CMK (cell line): ENCODE measurements around the gene PTPRK.

Experiments used
- DNase-seq: peaks from one replicate; pipeline ENCODE4 v3.0.0-alpha.2; 2010; ENCODE audit warnings: low read depth

PTPRK gene

DNA sequence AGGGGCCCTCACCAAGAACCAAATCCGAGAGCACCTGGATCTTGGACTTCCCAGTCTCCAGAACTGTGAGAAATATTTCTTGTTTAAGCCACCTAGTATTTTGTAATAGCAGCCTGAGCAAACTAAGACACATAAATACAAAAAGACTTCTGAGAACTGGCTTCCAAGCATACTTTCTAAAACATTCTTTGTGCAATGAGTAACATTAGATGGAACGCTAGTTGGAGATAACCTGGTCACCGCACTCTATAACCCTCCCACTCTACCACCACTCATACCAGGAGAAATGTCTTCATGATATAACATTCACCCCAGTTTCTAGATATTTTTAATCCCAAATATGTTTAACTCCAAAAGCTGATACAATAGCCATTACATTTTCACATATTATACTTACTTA is 450.0 kb downstream of the PTPRK start:
- DNase-seq, result no peak

DNA sequence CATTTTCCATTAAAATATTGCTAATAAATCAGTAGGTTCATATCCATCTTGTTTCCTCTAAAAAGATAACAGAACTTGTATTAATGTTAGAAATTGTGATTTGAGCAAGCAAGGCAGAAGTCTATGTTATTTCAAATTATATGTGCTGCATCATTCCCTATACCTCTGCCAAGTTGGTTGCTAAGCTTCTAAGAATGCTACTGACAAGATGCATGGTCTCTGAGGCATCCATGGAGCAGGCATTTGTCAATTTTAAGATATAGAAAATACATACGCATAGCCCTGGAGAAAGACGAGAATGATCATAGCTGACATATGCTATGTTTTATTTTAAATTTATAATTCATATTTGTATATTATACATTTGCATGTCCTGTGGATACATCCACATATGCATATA is 451.2 kb downstream of the PTPRK start:
- no peak for DNase-seq

DNA sequence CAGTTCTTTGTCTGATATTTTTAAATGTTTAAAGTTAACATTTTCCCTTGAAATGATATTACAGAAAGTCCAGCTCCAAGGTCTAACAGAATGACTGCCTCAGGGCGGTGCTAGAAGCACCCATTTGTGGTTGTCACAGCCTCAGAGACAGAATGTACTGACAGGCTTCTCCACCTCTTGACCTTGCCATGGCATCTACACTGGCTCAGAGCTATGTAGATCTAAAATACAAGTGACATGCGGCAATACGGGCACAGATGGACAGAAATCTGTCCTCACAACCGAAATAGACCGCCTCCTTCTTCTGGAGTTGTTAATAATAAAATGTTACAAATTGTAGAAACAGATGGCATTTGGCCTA is 452.3 kb downstream of the PTPRK start:
- no peak for DNase-seq

DNA sequence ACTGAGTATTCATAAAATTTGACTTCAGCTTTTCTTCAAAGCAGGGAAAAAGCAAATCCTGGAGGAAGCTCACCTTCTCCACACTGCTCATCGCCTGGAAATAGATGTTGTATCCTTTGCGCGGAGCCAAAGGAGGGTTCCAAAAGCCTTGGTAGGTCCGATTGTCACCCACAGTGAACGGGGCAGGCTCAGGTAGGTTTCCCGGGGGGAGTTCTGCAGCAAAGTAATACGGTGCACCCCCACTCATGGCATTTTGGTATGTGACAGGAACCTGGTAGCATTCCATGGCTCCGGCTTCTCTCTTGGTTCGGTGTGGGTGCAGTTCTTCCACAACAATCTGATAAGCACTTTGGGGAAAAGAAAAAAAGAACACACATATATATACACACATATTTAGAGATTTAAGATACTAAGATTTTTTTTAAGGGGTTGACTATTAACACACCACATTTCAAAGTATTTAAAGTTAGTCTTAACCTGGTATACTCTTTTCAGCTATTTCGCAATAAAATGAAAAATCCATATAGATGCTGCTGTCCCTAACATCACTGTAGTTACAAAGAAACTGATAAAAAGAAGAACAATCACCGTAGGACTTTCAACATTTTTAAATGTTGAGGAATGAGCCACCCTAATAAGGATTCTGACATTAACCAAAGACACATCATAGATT is 452.8 kb downstream of the PTPRK start:
- DNase-seq, result no peak

DNA sequence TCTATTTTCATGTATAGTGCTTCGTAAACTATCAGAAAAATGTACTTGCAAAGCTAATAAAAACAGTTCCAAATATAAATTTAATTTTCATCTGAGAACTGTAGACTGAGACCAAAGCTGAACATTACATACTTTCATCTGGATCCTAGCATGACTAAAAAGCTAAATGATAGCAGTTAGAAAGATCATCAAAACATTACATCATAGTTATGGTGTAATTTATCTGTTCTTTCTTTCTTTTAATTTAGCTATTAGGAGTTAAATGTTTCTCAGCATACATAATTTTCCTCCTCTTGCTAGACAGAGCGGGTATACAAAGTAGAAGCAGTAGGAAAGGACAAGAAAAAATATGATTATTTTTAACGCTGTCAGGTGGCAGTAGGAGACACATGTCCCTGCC is 455.3 kb downstream of the PTPRK start:
- DNase-seq, result no peak

DNA sequence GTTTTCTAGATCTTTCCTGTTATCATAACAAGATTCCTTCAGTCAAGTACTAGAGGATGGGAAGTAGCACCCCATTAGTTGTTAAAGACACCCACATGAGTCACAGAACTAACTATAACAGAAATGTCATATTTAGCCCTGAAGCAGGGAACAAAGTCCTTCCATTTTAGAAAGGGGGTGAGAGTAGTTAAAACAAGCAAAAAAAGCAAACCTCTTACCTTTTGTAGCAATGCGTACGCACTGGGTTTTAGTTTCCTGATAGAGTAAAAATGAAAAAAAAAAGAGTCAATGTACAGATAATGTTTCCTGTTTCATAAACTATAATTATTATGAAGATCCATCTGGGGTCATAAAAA is 455.9 kb downstream of the PTPRK start:
- no peak for DNase-seq

DNA sequence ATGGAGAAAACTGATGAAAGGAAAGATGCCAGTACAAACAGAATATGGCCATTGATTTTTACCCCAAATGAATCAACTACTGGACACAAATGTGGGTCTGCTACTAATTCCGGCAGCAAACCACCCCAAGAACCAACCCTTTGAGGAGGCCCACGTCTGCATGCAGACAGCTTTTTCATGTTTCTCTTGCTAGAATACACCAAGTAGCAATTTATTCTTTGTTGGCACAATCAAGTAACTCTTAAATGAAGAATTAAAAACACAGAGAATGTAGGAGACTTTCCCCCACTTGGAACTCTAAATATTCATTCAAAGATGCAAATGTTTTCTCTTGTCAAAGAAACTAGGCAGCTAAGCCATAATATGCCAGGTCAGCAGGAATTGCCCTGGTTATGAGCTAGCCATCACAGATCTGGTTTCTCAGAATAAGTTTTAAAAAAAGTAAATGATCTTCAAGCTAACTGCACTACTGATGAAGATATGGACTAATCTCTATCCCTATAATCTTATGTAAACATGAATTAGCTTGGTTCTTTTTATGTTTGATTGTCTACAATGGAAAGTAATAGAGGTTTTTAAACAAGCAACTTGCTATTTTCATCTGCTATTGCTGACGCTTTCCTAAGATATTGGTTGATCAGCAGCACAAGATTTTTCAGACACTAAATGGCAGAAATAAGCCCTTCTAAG is 456.4 kb downstream of the PTPRK start:
- no peak for DNase-seq

DNA sequence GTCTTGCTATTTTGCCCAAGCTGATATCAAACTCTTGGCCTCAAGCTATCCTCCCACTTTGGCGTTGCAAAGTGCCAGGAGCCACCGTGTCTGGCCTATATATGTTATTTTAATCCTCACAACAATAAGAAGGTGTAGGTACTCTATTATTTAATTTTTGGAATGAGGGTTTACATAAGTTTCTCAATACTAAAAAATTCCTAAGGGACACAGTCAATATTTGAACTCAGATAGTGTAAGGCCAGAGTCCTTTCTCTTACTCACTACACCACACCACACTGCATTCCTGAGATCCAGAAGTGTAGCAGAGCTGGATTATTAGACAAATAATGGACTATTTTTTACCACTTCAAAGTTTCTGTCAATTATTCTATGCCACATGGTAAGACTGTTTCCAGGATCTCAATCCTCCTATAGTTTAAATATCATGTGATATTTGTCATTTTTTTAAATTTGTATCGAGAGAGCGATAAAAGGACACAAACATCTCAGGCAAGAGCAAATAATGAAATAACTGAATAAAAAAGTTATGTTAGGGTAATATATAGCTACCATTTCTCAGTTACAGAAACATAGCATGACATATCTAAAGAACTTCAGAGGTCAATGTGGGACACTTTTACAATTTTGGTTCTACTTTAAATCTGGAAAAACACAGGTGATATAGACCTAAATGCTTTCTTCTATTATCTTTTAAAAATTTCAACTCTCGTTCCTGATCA is 457.4 kb downstream of the PTPRK start:
- no peak for DNase-seq

DNA sequence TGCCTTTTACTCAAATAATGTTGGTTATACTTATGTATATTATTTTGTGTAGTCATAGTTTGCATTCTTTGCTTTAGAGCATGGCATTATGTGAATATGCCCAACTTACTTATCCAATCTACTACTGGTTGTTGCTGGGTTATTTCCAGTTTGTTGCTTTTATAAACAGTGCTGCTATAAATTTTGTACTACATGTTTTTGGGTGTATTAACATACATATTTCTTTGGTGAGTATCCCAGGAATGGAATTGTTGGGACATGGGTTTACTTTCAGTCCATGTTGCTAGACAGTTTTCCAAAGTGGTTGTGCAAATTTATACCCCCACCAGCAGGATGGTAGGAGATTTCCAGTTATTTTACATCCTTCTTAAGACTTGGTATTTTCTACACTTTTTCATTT is 462.5 kb downstream of the PTPRK start:
- no peak for DNase-seq

DNA sequence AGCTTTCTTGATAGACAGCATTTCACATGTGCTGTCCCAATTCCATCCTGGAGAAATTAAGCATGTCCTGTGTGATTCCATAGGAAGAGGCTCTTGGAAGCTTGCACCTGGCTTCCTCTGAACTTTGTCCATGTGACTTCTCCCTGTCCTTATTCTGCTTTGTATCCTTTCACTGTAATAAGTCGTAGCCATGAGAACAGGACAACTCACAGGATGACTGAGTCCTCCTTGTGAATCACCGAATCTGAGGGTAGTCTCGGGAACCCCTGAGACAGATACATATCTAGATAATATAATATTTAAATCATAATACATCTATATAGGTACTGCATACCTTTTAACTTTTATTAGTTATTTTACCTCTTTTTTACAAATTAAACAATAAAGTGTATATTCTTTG is 462.9 kb downstream of the PTPRK start:
- no peak for DNase-seq

DNA sequence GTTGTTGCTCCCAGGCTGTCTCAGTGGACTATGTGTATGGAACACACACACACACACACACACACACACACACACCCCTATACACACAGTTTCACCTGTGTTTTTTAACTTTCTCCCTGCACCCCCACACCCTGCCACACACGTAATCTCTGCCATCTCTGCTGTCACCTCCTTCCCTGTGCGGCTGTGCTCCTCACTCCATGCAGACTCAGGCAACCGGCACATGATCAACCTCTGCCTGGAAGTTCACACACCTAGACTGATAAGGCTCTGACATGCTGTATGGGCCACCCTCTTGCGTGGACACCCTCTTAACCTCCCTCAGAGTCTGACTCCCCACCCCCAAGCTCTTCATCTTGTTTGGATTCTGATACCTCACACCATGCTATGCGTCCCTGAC is 467.3 kb downstream of the PTPRK start:
- no peak for DNase-seq

DNA sequence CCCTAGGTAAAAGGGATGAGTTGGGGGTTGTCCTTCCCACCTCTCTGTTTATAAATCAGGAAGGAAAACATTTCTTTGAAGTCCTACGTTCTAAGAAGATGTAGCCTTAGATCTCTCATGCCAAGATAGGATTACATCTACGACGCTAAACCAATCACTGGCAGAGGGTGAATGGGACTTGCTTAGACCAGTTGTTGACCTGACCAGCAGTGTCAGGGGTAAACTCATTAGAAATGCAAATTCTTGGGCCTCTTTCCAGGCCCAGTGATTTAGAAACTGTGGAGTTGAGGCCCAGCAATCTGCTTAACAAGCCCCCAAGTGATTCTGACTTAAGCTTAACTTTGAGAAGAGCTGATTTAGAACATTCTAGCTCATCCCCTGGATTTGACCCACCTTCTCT is 472.4 kb downstream of the PTPRK start:
- no peak for DNase-seq

DNA sequence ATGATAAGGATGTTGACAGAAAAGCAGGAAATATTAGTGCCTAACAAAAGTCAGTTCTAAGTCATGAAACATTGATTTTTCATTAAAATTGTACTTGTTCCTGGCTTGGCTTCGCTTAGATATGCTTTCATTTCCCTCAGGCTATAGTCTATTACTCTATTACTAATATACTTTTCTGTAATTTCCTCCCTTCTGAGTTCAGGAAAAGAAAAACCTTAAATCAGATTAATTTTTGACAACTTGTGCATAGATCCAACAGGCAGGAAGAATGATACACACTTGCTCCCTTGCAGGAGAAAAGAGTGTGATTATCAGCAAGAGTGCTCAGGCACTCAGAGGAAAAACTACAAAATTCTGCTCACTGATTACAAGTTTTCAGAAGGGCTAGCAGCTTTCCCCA is 474.4 kb downstream of the PTPRK start:
- no peak for DNase-seq

DNA sequence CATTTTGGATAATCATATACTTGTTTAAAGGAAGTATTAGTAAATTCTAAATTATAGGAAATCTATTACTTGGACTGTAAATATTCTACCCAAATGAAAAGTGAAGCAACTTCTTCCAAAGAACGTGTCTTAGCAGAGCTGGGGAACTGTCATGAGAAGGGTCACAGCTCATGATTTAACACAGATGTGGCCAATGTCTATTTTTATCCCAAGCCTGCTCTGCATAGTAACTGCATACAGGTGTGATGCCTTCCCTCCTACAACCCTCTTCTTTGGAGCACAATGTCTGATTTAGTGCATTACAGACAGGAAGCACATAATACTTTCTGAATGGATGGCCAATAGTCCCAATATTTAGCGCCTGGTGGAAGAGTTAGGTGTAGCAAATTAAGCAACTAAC is 480.9 kb downstream of the PTPRK start:
- DNase-seq, result no peak

DNA sequence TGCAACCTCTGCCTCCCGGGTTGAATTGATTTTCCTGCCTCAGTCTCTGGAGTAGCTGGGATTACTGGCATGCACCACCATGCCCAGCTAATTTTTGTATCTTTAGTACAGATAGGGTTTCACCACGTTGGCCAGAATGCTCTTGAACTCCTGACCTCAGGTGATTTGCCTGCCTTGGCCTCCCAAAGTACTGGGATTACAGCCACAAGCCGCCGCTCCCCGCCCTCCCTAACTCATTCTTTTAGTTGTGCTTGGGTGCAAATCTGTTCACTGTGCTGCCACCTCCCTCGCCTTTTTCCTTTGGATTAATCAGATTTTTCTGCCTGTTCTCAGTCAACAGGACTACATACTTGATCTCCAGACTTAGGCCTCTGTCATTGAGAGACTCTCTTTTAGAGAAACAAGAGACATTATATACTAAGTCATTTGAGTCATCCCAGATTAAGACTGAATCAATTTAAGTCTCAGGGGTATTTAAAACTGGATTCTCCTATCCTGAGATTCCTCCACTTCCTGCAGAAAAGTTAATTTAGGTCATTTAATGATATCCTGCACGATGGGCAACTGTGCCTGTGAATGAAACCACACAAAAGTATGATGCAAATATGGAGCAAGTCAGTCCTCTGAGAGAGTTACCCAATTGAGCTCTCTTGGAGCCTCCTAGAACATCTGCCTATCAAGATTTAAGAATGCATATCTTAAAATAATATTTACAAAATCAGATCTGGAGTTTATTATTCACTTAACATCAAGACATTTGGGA is 483.4 kb downstream of the PTPRK start:
- no peak for DNase-seq

DNA sequence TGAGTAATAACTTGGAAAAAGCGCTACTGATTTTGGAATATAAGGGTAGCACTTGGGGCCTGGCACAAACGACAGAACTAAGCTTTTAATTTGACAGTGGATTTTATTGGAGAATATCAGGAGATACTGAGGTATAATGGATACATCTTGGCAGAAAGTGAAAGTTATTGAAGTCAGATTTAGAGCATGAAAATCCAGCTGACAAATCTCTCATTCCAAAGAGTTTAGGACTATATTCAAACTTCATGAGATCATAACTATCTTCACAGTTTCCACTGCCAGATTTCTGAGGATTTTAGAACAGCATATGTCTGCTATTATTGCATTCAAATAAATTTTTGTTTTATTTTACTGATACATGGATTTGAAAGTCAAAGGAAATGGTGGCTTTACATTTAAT is 487.2 kb downstream of the PTPRK start:
- no peak for DNase-seq

DNA sequence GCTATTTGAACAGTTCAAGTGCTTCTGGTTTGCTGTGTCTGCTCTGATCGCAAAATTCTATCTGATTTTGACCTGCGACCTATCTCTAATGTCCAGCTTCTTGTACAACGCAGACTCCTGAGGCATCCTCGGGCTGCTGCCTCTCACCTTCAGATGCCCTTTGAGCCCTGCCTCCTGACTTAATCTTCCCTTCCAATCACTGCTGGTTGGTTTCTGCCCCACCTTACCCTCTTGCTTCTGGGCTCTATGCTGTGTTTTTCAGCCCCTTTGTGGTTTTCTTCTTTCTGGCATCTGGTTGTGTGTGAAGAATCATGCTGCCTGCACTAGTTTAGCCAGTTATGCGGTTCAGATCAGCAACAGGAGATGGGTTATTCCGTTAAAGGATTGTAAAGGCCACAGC is 488.4 kb downstream of the PTPRK start:
- DNase-seq, result no peak

DNA sequence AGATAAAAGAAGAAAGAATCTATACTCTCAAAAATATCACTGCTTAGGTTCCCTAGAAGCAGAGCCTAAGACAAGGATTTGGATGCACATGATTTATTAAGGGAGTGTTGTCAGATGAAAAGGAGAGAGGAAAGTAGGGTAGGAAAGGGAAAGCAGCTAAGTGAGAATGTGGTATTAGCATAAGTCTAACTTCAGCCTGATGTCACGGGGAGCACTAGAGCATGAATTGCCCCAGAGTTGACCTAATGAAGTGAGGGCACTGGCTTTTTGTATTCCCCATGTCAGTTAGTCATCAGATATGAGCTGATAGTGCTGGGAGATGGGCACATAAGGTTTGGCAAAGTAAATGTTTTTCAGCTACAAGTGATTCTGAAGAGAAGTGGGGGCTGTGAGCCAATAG is 490.6 kb downstream of the PTPRK start:
- no peak for DNase-seq

DNA sequence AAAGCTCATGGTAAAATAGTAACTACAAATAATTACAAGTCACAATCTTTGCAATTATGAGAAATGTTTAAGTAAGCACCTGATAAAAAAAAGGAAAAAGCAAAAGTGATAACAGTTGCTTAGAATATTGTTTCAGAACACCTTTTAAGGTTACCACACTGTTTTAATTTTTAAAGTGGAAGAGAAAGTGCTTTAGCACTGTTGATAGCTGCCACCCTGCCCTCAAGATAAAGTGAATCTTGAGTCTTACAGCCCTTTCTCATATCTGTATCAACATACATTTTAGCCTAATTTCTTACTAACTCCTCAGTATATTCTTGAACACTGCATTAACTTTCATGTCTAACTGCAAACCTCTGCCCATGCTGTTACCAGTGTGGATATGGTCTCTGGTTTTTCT is 492.2 kb downstream of the PTPRK start:
- DNase-seq, result no peak

DNA sequence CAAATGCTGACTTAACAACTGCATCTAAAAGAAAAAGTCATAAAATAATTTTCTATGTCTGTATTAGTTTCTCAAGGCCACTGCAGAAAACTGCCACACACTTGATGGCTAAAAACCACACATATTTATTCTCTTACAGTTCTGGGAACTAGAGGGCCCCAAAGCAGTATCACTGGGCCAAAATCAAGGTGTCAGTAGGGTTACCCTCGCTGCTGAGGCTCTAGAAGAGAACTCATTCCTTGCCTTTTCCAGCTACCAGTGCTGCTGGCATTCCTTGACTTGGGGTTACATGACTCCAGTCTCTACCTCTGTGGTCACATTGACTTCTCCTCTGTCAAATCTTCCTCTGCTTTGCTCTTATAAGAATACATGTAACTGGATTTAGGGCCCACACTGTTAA is 494.9 kb downstream of the PTPRK start:
- DNase-seq, result no peak

DNA sequence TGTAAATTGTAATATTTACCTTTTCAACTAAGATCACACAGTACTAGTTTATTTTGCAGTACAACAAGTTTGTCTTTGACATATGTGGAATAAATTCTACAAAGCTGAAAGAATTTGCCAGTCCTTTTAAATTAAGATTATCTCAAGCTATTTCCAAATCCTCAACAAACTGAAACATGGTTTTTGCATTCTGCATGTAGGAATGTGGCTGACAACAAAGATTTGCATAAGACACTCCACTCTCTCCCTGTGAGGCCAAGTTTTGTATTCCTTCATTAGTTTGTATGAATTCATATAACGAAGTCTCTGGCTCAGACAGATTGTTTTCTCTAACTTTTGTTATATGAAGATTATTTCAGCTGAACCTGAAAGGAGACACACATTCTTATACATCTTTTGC is 495.4 kb downstream of the PTPRK start:
- DNase-seq, result no peak

DNA sequence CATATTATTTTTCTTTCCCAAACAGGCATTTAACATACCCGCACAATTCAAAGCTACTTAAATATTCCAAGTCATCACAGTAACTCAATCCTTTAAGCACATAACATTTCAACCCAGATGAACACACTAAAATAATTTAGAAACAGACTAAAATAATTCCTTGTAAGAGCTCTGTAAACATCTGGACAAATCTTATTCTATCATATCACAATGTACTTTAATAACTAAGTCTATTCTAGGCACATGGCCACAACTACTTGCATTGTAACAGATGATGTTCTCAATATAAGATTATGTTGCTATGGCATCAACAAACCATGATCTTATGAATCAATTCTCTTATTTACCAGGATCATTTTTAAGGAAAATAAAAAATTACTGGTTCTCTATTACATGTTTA is 496.4 kb downstream of the PTPRK start:
- no peak for DNase-seq

DNA sequence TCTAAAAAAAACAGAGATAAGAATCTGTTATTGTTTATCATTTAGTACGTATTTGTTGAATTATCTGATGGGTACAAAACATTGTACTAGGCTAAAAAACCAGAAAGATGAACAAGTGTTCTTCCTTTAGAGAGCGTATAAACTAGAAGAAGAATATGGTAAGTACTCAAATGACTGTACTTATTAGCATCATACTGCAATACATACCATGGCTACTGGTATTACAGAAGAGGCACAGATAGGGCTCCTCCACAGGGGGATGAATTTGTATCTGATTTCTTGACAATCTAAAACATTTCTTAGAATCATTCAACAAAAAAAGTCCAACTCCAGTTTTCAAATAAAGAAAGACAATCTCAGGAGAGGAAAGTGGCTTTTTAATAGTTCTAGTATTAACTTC is 501.6 kb downstream of the PTPRK start:
- no peak for DNase-seq
